Upper lobe of right lung (tissue), 1 donor: ENCODE measurements around the gene SYNGR3. TPM values are rescaled to one million over a fixed set of nuclear protein-coding genes. Genes with fewer than 3 reads are reported as not detected.
A peak's percentile ranks its signal among the peaks of the same experiment; 100 is the strongest.
"Not testable (repeated sequence)": the region's sequence is repeated elsewhere in the genome, so short reads cannot be mapped to it uniquely, and the experiment has no call there.

Experiments
- ATAC-seq: fragments of 200-7000 bp; cut with Tn5 transposase; one replicate; pipeline ENCODE4 v1.9.1; 2020; ENCODE audit warnings: mild to moderate bottlenecking, moderate library complexity
- DNase-seq: peaks from one replicate; pipeline ENCODE4 v3.0.0-alpha.2; 2020
- H3K27ac ChIP-seq: fragments of 200-600 bp; one replicate; pipeline ENCODE4 v1.8.0; 2022
- H3K27me3 ChIP-seq: fragments of 200-600 bp; one replicate; pipeline ENCODE4 v1.8.0; 2022; ENCODE audit warnings: mild to moderate bottlenecking
- H3K36me3 ChIP-seq: fragments of 200-600 bp; one replicate; pipeline ENCODE4 v1.8.0; 2022
- H3K4me1 ChIP-seq: fragments of 200-600 bp; one replicate; pipeline ENCODE4 v1.8.0; 2022
- H3K4me3 ChIP-seq: fragments of 200-600 bp; one replicate; pipeline ENCODE4 v1.8.0; 2022; ENCODE audit warnings: mild to moderate bottlenecking
- H3K9me3 ChIP-seq: fragments of 200-600 bp; one replicate; pipeline ENCODE4 v1.8.0; 2022
- intact Hi-C: fragments of 100-400 bp; cut with DNase I; formaldehyde crosslinking; loops from one replicate; pipeline ENCODE4 v1.11.0; 2022
- total RNA-seq: library from RNA; stranded (reverse); fragmentation: NEBNext Ultra II Directional; extraction: Animal tissue kit (Norgen Biotek cat#: 25700); gene quantifications from one replicate; pipeline ENCODE4 v1.2.1, GENCODE V29; 2021
- TF ChIP-seq, protein P1 (sequence below): fragments of 200-600 bp; IDR thresholded peaks from one replicate; pipeline ENCODE4 v1.8.0; 2022; ENCODE audit warnings: antibody characterized with exemption
- donor health status: DM: no; HTN: yes; CAD: no; lungs with severe emphysema.

SYNGR3 gene
- total RNA-seq, 1 donor from 2014 or later: 0.61 TPM

DNA sequence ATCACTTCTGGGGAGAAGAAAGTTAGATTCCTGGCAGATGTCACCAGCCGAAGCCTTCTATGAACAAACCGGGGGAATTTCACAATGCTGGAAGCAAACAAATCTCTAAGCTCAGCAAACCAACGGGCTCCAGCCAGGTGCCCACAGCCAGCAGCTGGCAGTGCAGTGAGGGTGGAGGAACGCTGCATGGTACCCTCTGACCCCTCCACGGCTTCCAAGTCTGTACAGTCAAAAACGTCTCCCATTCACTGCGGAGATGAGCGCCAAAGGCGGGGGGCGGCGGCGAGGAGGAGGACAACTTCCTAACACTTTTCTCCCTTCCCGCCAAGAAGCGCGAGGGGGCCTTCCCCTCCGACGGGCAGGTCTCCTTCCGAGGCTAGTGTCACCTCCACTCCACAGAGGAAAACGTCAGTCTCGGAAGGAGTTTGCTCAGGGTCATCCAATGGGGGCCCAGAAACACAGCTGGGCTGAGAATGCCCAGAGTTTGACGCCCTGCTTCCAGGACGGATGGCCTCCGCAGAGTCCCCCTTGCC, 18.9 kb downstream of the SYNGR3 start:
- Histone ChIP-seq H3K4me3 (peak overlapping the region; percentile 84), H3K4me1 (peaks cover 55% of the 10 kb centered on the region), H3K27ac (peak overlapping the region; percentile 95), H3K27me3 (no peaks in the 10 kb centered on the region), H3K9me3 (no peaks in the 10 kb centered on the region), H3K36me3 (no peaks in the 10 kb centered on the region)
- DNase-seq (no peak), ATAC-seq (no peak)
- intact Hi-C loops: no loop called here
- TF ChIP-seq, protein P1, sequence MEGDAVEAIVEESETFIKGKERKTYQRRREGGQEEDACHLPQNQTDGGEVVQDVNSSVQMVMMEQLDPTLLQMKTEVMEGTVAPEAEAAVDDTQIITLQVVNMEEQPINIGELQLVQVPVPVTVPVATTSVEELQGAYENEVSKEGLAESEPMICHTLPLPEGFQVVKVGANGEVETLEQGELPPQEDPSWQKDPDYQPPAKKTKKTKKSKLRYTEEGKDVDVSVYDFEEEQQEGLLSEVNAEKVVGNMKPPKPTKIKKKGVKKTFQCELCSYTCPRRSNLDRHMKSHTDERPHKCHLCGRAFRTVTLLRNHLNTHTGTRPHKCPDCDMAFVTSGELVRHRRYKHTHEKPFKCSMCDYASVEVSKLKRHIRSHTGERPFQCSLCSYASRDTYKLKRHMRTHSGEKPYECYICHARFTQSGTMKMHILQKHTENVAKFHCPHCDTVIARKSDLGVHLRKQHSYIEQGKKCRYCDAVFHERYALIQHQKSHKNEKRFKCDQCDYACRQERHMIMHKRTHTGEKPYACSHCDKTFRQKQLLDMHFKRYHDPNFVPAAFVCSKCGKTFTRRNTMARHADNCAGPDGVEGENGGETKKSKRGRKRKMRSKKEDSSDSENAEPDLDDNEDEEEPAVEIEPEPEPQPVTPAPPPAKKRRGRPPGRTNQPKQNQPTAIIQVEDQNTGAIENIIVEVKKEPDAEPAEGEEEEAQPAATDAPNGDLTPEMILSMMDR: no peak

GRCh38 chr16:2009164-2009711, 19.5 kb downstream of the SYNGR3 start:
- Histone ChIP-seq H3K36me3 (no peaks in the 10 kb centered on the region), H3K4me3 (peak overlapping the region; percentile 84), H3K27ac (peak overlapping the region; percentile 95), H3K27me3 (no peaks in the 10 kb centered on the region), H3K4me1 (peaks cover 50% of the 10 kb centered on the region), H3K9me3 (no peaks in the 10 kb centered on the region)
- DNase-seq (no peak), ATAC-seq (peak; percentile 0)
- intact Hi-C loops: no loop called here
- TF ChIP-seq, protein P1: no peak

- peaks cover 43% of the 10 kb centered on the region for H3K4me1 ChIP-seq
- no peaks in the 10 kb centered on the region for H3K36me3 ChIP-seq
- intact Hi-C loops: no loop called here
- no peaks in the 10 kb centered on the region for H3K9me3 ChIP-seq
- H3K27me3 ChIP-seq: no peaks in the 10 kb centered on the region
- H3K27ac ChIP-seq: peak within 1 kb of the TSS; percentile 95
- ATAC-seq (peak; percentile 94), DNase-seq (peak; percentile 93)
- H3K4me3 ChIP-seq: peak within 1 kb of the TSS; percentile 84
- TF ChIP-seq, protein P1: no peak
These were observed 20.2 kb downstream of the SYNGR3 start, which contains the start of gene ZNF598 for GRCh38 chr16:2009791-2010510. Gene ZNF598 (minus strand): TSS chr16:2009821.

DNA sequence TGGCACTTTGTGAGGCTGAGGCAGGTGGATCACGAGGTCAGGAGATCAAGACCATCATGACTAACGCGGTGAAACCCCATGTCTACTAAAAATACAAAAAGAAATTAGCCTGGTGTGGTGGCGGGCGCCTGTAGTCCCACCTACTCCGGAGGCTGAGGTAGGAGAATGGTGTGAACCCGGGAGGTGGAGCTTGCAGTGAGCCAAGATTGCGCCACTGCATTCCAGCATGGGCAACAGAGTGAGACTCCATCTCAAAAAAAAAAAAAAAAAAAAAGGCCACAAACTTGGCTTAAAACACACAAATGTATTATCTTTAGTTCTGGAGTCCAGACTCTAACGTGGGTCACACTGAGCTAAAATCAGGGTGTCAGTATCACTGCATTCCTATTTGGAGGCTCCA, 22.0 kb downstream of the SYNGR3 start:
- intact Hi-C loops, H3K27me3 ChIP-seq, H3K4me3 ChIP-seq, ATAC-seq, DNase-seq, H3K36me3 ChIP-seq, H3K9me3 ChIP-seq, H3K27ac ChIP-seq: not testable (repeated sequence)
- peaks cover 29% of the 10 kb centered on the region for H3K4me1 ChIP-seq

DNA sequence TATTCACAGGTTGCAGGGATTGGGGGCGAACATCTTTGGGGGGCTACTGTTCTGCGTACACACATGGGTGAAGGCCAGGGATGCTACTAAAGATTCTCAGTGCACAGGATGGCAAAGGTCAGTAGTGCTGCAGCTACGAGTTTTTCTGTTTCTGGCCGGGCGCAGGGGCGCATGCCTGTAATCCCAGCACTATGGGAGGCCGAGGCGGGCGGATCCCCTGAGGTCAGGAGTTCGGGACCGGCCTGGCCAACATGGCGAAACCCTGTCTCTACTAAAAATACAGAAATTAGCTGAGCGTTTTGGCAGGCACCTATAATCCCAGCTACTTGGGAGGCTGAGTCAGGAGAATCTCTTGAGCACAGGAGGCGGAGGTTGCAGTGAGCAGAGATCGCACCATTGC, 23.8 kb downstream of the SYNGR3 start:
- DNase-seq (no peak), ATAC-seq (no peak)
- Histone ChIP-seq H3K4me1 (peaks cover 11% of the 10 kb centered on the region), H3K27ac (no peak overlapping the region), H3K4me3 (no peak overlapping the region), H3K36me3 (no peaks in the 10 kb centered on the region), H3K9me3 (no peaks in the 10 kb centered on the region), H3K27me3 (peaks cover 4% of the 10 kb centered on the region)
- TF ChIP-seq, protein P1: no peak
- intact Hi-C loops: no loop called here
